ENCODE measurements around the gene NDUFB6.

DNA sequence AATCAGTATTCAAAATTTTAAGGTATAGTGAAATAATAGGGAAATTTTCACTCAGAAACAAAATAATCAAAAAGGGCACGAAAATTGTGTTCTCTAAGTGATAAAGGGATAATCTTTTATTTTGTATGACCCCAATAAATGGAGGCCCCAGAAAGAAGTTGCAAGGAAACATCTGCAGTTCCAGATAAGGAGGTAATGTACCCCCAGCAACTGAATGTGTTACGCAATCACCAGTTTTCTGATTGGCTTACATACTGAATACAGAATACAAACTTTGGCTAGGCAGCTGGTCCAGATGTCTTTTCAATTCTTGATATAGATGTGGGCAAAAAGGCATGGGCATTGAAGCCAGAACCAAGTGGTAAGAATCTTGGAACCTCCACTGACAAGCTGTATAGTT is 18.9 kb downstream of the NDUFB6 start:
- TF ChIP-seq, protein P1, sequence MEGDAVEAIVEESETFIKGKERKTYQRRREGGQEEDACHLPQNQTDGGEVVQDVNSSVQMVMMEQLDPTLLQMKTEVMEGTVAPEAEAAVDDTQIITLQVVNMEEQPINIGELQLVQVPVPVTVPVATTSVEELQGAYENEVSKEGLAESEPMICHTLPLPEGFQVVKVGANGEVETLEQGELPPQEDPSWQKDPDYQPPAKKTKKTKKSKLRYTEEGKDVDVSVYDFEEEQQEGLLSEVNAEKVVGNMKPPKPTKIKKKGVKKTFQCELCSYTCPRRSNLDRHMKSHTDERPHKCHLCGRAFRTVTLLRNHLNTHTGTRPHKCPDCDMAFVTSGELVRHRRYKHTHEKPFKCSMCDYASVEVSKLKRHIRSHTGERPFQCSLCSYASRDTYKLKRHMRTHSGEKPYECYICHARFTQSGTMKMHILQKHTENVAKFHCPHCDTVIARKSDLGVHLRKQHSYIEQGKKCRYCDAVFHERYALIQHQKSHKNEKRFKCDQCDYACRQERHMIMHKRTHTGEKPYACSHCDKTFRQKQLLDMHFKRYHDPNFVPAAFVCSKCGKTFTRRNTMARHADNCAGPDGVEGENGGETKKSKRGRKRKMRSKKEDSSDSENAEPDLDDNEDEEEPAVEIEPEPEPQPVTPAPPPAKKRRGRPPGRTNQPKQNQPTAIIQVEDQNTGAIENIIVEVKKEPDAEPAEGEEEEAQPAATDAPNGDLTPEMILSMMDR (conservative IDR thresholded peaks at IDR 0.05 in 1 of 2, IDR thresholded peaks at IDR 0.05 in 1 of 2; ENCODE audit: low read depth in 1 of 2, low read length in 2 of 2), result no peak
- no peak for TF ChIP-seq EZH2 (IDR thresholded peaks at IDR 0.05; ENCODE audit: low read length, missing control alignments)

Measured in fibroblast of lung (primary cell).